Natural killer cell (primary cell): ENCODE data around the gene EYS. TPM values are rescaled to one million over a fixed set of nuclear protein-coding genes. Genes with fewer than 3 reads are reported as not detected.

ENCODE experiments used
- ATAC-seq, 3 donors: fragments of 150-1000 bp in 2 of 3; fragments of 200-7000 bp in 1 of 3; cut with Tn5 transposase; 1 replicate in 1 of 3; 2 replicates in 2 of 3; pipeline ENCODE4 v1.10.0; 2021; ENCODE audit warnings: mild to moderate bottlenecking in 2 of 3, moderate library complexity in 2 of 3
- DNase-seq, 2 donors: peaks; one replicate each; pipeline versions ENCODE4 v3.0.0 to v3.0.0-alpha.2; 2013 to 2021; ENCODE audit warnings: mixed read lengths in 1 of 2
- H3K27ac ChIP-seq: one replicate; pipeline ENCODE4 v1.5.1; 2013; ENCODE audit warnings: mild to moderate bottlenecking, low read length
- H3K27me3 ChIP-seq: one replicate; pipeline ENCODE4 v1.6.1; 2013; ENCODE audit warnings: low read length; ENCODE audit not compliant: control insufficient read depth, insufficient read depth
- H3K36me3 ChIP-seq: one replicate; pipeline ENCODE4 v1.6.1; 2013; ENCODE audit warnings: low read length; ENCODE audit not compliant: control insufficient read depth, insufficient read depth
- H3K4me1 ChIP-seq: one replicate; pipeline ENCODE4 v1.6.1; 2013; ENCODE audit warnings: low read length; ENCODE audit not compliant: control insufficient read depth, insufficient read depth
- H3K4me3 ChIP-seq: one replicate; pipeline ENCODE4 v1.5.1; 2013; ENCODE audit warnings: low read length
- H3K9me3 ChIP-seq: one replicate; pipeline ENCODE4 v1.6.1; 2013; ENCODE audit warnings: low read length; ENCODE audit not compliant: control insufficient read depth, insufficient read depth
- H3K27ac Mint-ChIP-seq, 2 donors: one replicate each; pipeline ENCODE4 v1.8.0; 2022; ENCODE audit warnings: mild to moderate bottlenecking in 2 of 2, mixed read lengths in 2 of 2, moderate library complexity in 1 of 2
- H3K27me3 Mint-ChIP-seq, 2 donors: one replicate each; pipeline ENCODE4 v1.8.0; 2022; ENCODE audit warnings: low read depth in 2 of 2, mixed read lengths in 2 of 2
- H3K36me3 Mint-ChIP-seq: one replicate; pipeline ENCODE4 v1.8.0; 2022; ENCODE audit warnings: mixed read lengths
- H3K4me1 Mint-ChIP-seq, 2 donors: one replicate each; pipeline ENCODE4 v1.8.0; 2022; ENCODE audit warnings: mixed read lengths in 2 of 2
- H3K4me3 Mint-ChIP-seq: one replicate; pipeline ENCODE4 v1.8.0; 2022; ENCODE audit warnings: mild to moderate bottlenecking, moderate library complexity, mixed read lengths
- H3K9me3 Mint-ChIP-seq, 2 donors: one replicate each; pipeline ENCODE4 v1.8.0; 2022; ENCODE audit warnings: mixed read lengths in 2 of 2
- WGBS: methylation state at CpG from one replicate; pipeline ENCODE4 v1.1.7; 2013; ENCODE audit warnings: missing lambda C conversion rate; ENCODE audit not compliant: insufficient coverage; 5-methylcytosine and 5-hydroxymethylcytosine counted together
- intact Hi-C: fragments of 100-400 bp; cut with micrococcal nuclease; formaldehyde crosslinking; loops from one replicate; pipeline ENCODE4 v1.14.2; 2022
- total RNA-seq, 4 donors: library from RNA; stranded (reverse); fragments of 120-200 nt in 1 of 4; gene quantifications; one replicate each; pipeline versions ENCODE4 v1.2.3 to v1.2.4, GENCODE V29; 2013 to 2022
- TF ChIP-seq, protein P1 (sequence below): fragments of 200-600 bp; IDR thresholded peaks from one replicate; pipeline ENCODE4 v1.8.0; 2022; ENCODE audit warnings: antibody characterized with exemption

The EYS gene
- total RNA-seq, 3 donors from 2014 or later (not counting 1 experiment from before 2014, with no cell fraction given): 0.55 TPM; not detected in 2

- Histone ChIP-seq H3K36me3 (no peaks in the 10 kb centered on the region), H3K4me1 (no peaks in the 10 kb centered on the region), H3K27me3 (no peaks in the 10 kb centered on the region), H3K4me3 (no peak overlapping the region), H3K9me3 (peaks cover 4% of the 10 kb centered on the region), H3K27ac (no peak overlapping the region)
- Mint-ChIP-seq H3K27ac (no peak overlapping the region), H3K9me3 (peaks cover 8 to 10% of the 10 kb centered on the region in 2 donors), H3K27me3 (no peaks in the 10 kb centered on the region), H3K4me3 (no peak overlapping the region), H3K36me3 (peaks cover 7% of the 10 kb centered on the region), H3K4me1 (no peaks in the 10 kb centered on the region)
- ATAC-seq (no peak), DNase-seq (no peak)
- intact Hi-C loops: no loop called here
- no CpG with 5 or more reads among the region's 1 CpG for WGBS
- TF ChIP-seq, protein P1, sequence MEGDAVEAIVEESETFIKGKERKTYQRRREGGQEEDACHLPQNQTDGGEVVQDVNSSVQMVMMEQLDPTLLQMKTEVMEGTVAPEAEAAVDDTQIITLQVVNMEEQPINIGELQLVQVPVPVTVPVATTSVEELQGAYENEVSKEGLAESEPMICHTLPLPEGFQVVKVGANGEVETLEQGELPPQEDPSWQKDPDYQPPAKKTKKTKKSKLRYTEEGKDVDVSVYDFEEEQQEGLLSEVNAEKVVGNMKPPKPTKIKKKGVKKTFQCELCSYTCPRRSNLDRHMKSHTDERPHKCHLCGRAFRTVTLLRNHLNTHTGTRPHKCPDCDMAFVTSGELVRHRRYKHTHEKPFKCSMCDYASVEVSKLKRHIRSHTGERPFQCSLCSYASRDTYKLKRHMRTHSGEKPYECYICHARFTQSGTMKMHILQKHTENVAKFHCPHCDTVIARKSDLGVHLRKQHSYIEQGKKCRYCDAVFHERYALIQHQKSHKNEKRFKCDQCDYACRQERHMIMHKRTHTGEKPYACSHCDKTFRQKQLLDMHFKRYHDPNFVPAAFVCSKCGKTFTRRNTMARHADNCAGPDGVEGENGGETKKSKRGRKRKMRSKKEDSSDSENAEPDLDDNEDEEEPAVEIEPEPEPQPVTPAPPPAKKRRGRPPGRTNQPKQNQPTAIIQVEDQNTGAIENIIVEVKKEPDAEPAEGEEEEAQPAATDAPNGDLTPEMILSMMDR: no peak
Observed at GRCh38 chr6:64263778-64264177, 1443.2 kb downstream of the EYS start.

DNA sequence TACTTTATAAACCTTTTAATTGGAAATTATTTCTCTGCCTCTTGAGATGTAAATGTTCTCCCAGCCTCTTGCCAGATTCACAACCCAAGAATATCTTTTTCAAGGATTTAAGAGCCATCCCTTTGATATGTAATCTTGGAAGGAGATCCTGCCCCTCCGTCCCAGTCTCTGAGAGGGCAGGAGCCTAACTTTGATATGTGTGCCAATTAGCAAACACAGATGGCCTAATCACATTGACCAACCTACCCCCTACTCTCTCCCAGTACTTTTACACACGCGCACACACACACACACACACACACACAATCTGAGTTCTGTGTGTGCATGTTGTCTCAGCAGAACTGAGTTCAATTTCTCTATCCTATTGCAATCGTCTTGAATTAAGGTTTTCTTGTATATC is 1447.7 kb downstream of the EYS start:
- no peaks in the 10 kb centered on the region for H3K36me3 ChIP-seq
- WGBS: 85% methylated on average over 3 of the region's 4 CpGs
- no peaks in the 10 kb centered on the region for H3K4me1 ChIP-seq
- Mint-ChIP-seq H3K27ac (no peak overlapping the region), H3K4me3 (no peak overlapping the region), H3K9me3 (peaks cover 5 to 6% of the 10 kb centered on the region in 2 donors), H3K27me3 (no peaks in the 10 kb centered on the region), H3K36me3 (peaks cover 7% of the 10 kb centered on the region), H3K4me1 (no peaks in the 10 kb centered on the region)
- ATAC-seq (no peak), DNase-seq (no peak)
- no peaks in the 10 kb centered on the region for H3K27me3 ChIP-seq
- peaks cover 2% of the 10 kb centered on the region for H3K9me3 ChIP-seq
- intact Hi-C loops: no loop called here
- H3K4me3 ChIP-seq: no peak overlapping the region
- H3K27ac ChIP-seq: no peak overlapping the region
- TF ChIP-seq, protein P1: no peak

DNA sequence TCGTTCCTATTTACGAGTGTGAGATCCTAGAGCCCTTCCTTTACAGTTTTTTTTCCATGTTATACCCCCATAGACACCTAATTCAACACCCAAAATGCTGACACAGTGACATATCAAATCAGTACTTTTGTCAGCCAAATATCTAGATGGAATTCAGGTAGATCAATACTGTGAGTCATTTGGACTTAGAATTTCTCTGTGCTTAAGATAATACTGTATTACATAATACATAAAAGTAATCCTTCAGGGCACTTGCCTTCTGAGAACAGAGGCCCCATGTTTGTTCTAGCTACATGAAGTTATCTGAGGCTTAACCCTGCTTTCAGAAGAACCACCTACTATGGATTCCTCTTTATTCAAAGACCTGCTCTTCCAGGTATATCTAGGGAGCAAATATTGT is 1448.3 kb downstream of the EYS start:
- Mint-ChIP-seq H3K9me3 (peaks cover 5 to 6% of the 10 kb centered on the region in 2 donors), H3K27ac (no peak overlapping the region), H3K27me3 (no peaks in the 10 kb centered on the region), H3K36me3 (peaks cover 6% of the 10 kb centered on the region), H3K4me3 (no peak overlapping the region), H3K4me1 (no peaks in the 10 kb centered on the region)
- intact Hi-C loops: no loop called here
- H3K36me3 ChIP-seq: no peaks in the 10 kb centered on the region
- H3K27ac ChIP-seq: no peak overlapping the region
- no peaks in the 10 kb centered on the region for H3K9me3 ChIP-seq
- H3K27me3 ChIP-seq: no peaks in the 10 kb centered on the region
- DNase-seq (no peak), ATAC-seq (no peak)
- 55% methylated on average over 2 of the region's 2 CpGs for WGBS
- no peak overlapping the region for H3K4me3 ChIP-seq
- H3K4me1 ChIP-seq: no peaks in the 10 kb centered on the region
- TF ChIP-seq, protein P1: no peak

DNA sequence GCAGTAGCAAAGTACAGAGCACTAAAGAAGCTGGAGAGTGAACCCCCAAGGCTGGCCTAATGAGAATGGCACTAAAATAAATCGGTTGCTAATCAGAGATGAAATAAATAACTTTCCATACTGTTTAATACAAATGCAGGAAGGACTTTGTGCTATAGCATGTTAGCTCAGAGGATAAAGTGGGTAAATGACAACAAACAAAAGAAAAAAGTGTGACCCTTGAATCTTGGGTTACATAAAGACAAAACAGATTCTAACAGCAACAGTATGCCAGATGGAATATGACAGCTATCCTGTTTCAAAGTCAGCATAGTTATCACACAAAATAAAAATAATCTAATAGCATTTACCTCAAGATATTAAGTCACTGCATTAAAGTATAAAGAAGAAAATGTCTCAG is 1448.7 kb downstream of the EYS start:
- TF ChIP-seq, protein P1: no peak
- no peaks in the 10 kb centered on the region for H3K4me1 ChIP-seq
- H3K27me3 Mint-ChIP-seq: no peaks in the 10 kb centered on the region
- no CpG with 5 or more reads among the region's 1 CpG for WGBS
- no peaks in the 10 kb centered on the region for H3K4me1 Mint-ChIP-seq
- no peaks in the 10 kb centered on the region for H3K27me3 ChIP-seq
- H3K4me3 Mint-ChIP-seq: no peak overlapping the region
- ATAC-seq (no peak), DNase-seq (no peak)
- intact Hi-C loops: no loop called here
- H3K27ac Mint-ChIP-seq: no peak overlapping the region
- H3K36me3 ChIP-seq: no peaks in the 10 kb centered on the region
- H3K4me3 ChIP-seq: no peak overlapping the region
- H3K27ac ChIP-seq: no peak overlapping the region
- peaks cover 2% of the 10 kb centered on the region for H3K36me3 Mint-ChIP-seq
- H3K9me3 Mint-ChIP-seq: peaks cover 5 to 6% of the 10 kb centered on the region in 2 donors
- H3K9me3 ChIP-seq: no peaks in the 10 kb centered on the region
